Keratinocyte (primary cell): Measurements from ENCODE around the gene MTOR.

Source experiments
- EZH2 ChIP-seq: IDR thresholded peaks from one replicate; pipeline ENCODE4 v1.6.1; 2012; ENCODE audit warnings: inconsistent platforms, mild to moderate bottlenecking, low read length, moderate library complexity
- TF ChIP-seq, protein P1 (sequence below), 3 experiments: IDR thresholded peaks in 1 of 3; conservative IDR thresholded peaks in 1 of 3; optimal IDR thresholded peaks in 1 of 3; 2 replicates in 2 of 3; 3 replicates in 1 of 3; pipeline versions ENCODE3 to v1.5.1; 2011; ENCODE audit warnings: low read length in 3 of 3, mild to moderate bottlenecking in 3 of 3, moderate library complexity in 2 of 3, control low read depth in 1 of 3, inconsistent platforms in 1 of 3; ENCODE audit not compliant: insufficient read depth in 2 of 3; ENCODE audit errors: extremely low read depth in 1 of 3

DNA sequence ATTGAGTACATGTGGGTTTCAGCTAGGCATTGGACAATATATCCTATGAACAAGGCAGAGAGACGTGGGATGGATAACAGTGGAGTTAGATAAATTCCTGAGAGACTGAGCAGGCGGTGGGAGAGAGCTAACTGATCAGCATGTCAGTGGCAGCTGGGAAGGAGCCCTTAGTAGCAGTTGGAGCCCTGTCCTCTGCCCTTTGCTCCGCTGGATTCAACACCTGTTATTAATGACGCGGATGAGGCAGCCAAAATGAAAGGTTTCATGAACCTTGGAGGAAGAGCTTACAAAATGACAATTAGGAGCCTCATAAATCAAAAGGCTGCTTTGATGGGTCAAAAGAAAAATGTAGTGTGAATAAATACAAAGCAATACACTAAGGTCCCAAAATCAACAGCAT is 26.7 kb upstream of the MTOR start:
- TF ChIP-seq, protein P1, sequence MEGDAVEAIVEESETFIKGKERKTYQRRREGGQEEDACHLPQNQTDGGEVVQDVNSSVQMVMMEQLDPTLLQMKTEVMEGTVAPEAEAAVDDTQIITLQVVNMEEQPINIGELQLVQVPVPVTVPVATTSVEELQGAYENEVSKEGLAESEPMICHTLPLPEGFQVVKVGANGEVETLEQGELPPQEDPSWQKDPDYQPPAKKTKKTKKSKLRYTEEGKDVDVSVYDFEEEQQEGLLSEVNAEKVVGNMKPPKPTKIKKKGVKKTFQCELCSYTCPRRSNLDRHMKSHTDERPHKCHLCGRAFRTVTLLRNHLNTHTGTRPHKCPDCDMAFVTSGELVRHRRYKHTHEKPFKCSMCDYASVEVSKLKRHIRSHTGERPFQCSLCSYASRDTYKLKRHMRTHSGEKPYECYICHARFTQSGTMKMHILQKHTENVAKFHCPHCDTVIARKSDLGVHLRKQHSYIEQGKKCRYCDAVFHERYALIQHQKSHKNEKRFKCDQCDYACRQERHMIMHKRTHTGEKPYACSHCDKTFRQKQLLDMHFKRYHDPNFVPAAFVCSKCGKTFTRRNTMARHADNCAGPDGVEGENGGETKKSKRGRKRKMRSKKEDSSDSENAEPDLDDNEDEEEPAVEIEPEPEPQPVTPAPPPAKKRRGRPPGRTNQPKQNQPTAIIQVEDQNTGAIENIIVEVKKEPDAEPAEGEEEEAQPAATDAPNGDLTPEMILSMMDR (optimal IDR thresholded peaks at IDR 0.05 in 1 of 3, IDR thresholded peaks at IDR 0.05 in 1 of 3, conservative IDR thresholded peaks at IDR 0.05 in 1 of 3; ENCODE audit: extremely low read depth in 1 of 3, insufficient read depth in 2 of 3, low read length in 3 of 3) = no peak
- TF ChIP-seq EZH2 = no peak
